Brain microvascular endothelial cell (primary cell): ENCODE data around the gene ENHO.

Experiments used
- DNase-seq: peaks from one replicate; pipeline ENCODE4 v3.0.0-alpha.2; 2020
- H3K27ac ChIP-seq: fragments of 250-450 bp; sonication (Bioruptor Pico); 2 replicates; pipeline ENCODE4 v1.5.1; 2020; ENCODE audit warnings: mild to moderate bottlenecking, moderate library complexity
- H3K27me3 ChIP-seq: fragments of 250-450 bp; sonication (Bioruptor Pico); replicated peaks from 2 replicates; pipeline ENCODE4 v1.5.1; 2020; ENCODE audit warnings: mild to moderate bottlenecking
- H3K36me3 ChIP-seq: fragments of 250-450 bp; sonication (Bioruptor Pico); replicated peaks from 2 replicates; pipeline ENCODE4 v1.5.1; 2020; ENCODE audit warnings: mild to moderate bottlenecking
- H3K4me3 ChIP-seq: 2 replicates; pipeline ENCODE4 v1.5.1; 2011; ENCODE audit warnings: low read depth, mild to moderate bottlenecking, control low read depth, low read length, moderate library complexity
- CTCF ChIP-seq: IDR thresholded peaks from 2 replicates; pipeline ENCODE4 v1.5.1; 2011; ENCODE audit warnings: low read depth, mild to moderate bottlenecking, moderate library complexity, low read length, control low read depth, inconsistent platforms; ENCODE audit errors: missing control alignments
- in situ Hi-C: cut with HindIII; loops from 2 replicates; pipeline ENCODE4 v1.10.0; 2017; ENCODE audit warnings: low sequenced_read_pairs, low pct_ligation_motif_present

Gene ENHO

GRCh38 chr9:34568774-34569173, 46.0 kb upstream of the ENHO start:
- no peak overlapping the region for H3K27ac ChIP-seq
- no peak for TF ChIP-seq CTCF
- H3K4me3 ChIP-seq = no peak overlapping the region
- no peak for DNase-seq
- in situ Hi-C loops = no loop called here
- no peaks in the 10 kb centered on the region for H3K36me3 ChIP-seq
- peaks cover 18% of the 10 kb centered on the region for H3K27me3 ChIP-seq

- no peak overlapping the region for H3K27ac ChIP-seq
- no peak overlapping the region for H3K4me3 ChIP-seq
- DNase-seq = no peak
- TF ChIP-seq CTCF = no peak
- peaks cover 18% of the 10 kb centered on the region for H3K27me3 ChIP-seq
- no peaks in the 10 kb centered on the region for H3K36me3 ChIP-seq
- in situ Hi-C loops = no loop called here
Observed at GRCh38 chr9:34568133-34568532, 45.3 kb upstream of the ENHO start.

GRCh38 chr9:34566972-34567371, 44.2 kb upstream of the ENHO start:
- Histone ChIP-seq H3K27ac (no peak overlapping the region), H3K4me3 (no peak overlapping the region), H3K27me3 (peaks cover 18% of the 10 kb centered on the region), H3K36me3 (no peaks in the 10 kb centered on the region)
- no peak for DNase-seq
- no peak for TF ChIP-seq CTCF
- in situ Hi-C loops = no loop called here

- in situ Hi-C loops = no loop called here
- no peak for DNase-seq
Observed at GRCh38 chr9:34566322-34566721, 43.5 kb upstream of the ENHO start.

GRCh38 chr9:34565856-34566255, 43.1 kb upstream of the ENHO start:
- no peaks in the 10 kb centered on the region for H3K36me3 ChIP-seq
- no peak overlapping the region for H3K27ac ChIP-seq
- in situ Hi-C loops = no loop called here
- H3K27me3 ChIP-seq = peaks cover 18% of the 10 kb centered on the region
- H3K4me3 ChIP-seq = no peak overlapping the region
- TF ChIP-seq CTCF = no peak
- DNase-seq = no peak

More at GRCh38 chr9:34566322-34566721, 43.5 kb upstream of the ENHO start:
- Histone ChIP-seq H3K4me3 (no peak overlapping the region), H3K36me3 (no peaks in the 10 kb centered on the region), H3K27ac (no peak overlapping the region), H3K27me3 (peaks cover 18% of the 10 kb centered on the region)
- TF ChIP-seq CTCF = no peak

- no peak overlapping the region for H3K27ac ChIP-seq
- in situ Hi-C loops = no loop called here
- no peaks in the 10 kb centered on the region for H3K36me3 ChIP-seq
- no peak overlapping the region for H3K4me3 ChIP-seq
- no peak for TF ChIP-seq CTCF
- DNase-seq = no peak
- H3K27me3 ChIP-seq = peaks cover 11% of the 10 kb centered on the region
Observed at GRCh38 chr9:34564617-34565016, 41.8 kb upstream of the ENHO start.
